Thyroid gland (tissue), 4 donors: ENCODE results near the gene HOXC11. TPM values are rescaled to one million over a fixed set of nuclear protein-coding genes. Genes with fewer than 3 reads are reported as not detected.

ENCODE experiments used
- DNase-seq, 2 donors: peaks; one replicate each; pipeline ENCODE4 v3.0.0-alpha.2; 2019
- H3K27ac ChIP-seq, 3 donors: fragments of 200-600 bp; sonication (generic); 1 replicate in 2 of 3; 2 replicates in 1 of 3; pipeline ENCODE4 v1.5.1; 2016 to 2019; ENCODE audit warnings: mild to moderate bottlenecking in 1 of 3, moderate library complexity in 1 of 3
- H3K27me3 ChIP-seq: fragments of 200-600 bp; sonication (generic); one replicate; pipeline ENCODE4 v1.5.1; 2019
- H3K36me3 ChIP-seq, 2 donors: fragments of 200-600 bp; sonication (generic); one replicate each; pipeline ENCODE4 v1.5.1; 2016 to 2019
- H3K4me1 ChIP-seq, 2 donors: fragments of 200-600 bp; sonication (generic); one replicate each; pipeline ENCODE4 v1.5.1; 2017 to 2019
- H3K4me3 ChIP-seq, 3 donors: fragments of 200-600 bp; sonication (generic); replicated peaks in 1 of 3; 1 replicate in 2 of 3; 2 replicates in 1 of 3; pipeline ENCODE4 v1.5.1; 2016; ENCODE audit warnings: mild to moderate bottlenecking in 1 of 3
- H3K9me3 ChIP-seq: fragments of 200-600 bp; sonication (generic); one replicate; pipeline ENCODE4 v1.5.1; 2017
- CTCF ChIP-seq, 6 experiments: fragments of 200-600 bp in 3 of 6; fragments of 450-650 bp in 3 of 6; sonication (generic) in 3 of 6; IDR thresholded peaks; one replicate each; pipeline ENCODE4 v1.5.1; 2016 to 2019; ENCODE audit warnings: antibody characterized with exemption in 6 of 6, mild to moderate bottlenecking in 2 of 6, inconsistent platforms in 1 of 6, moderate library complexity in 1 of 6
- POLR2A ChIP-seq, 2 donors: fragments of 450-650 bp; IDR thresholded peaks; one replicate each; pipeline ENCODE4 v1.6.1; 2017; ENCODE audit warnings: antibody characterized with exemption in 2 of 2, mild to moderate bottlenecking in 2 of 2, moderate library complexity in 1 of 2
- WGBS, 2 donors: methylation state at CpG; one replicate each; pipeline ENCODE4 v1.1.5; 2017; 5-methylcytosine and 5-hydroxymethylcytosine counted together
- intact Hi-C: fragments of 100-400 bp; cut with DNase I; formaldehyde crosslinking; loops from one replicate; pipeline ENCODE4 v1.15.1; 2023
- total RNA-seq, 4 donors: library from RNA; depleted of rRNA; stranded (reverse); fragments of >200 nt; gene quantifications; one replicate each; pipeline ENCODE4 v1.2.3, GENCODE V29; 2016

Gene HOXC11
- total RNA-seq, 4 donors from 2014 or later: not detected

GRCh38 chr12:53978477-53979356, 5.8 kb downstream of the HOXC11 start:
- Histone ChIP-seq H3K4me3 (no peak overlapping the region), H3K4me1 (peaks cover 9 to 19% of the 10 kb centered on the region in 2 donors), H3K27ac (no peak overlapping the region), H3K27me3 (peaks cover 89% of the 10 kb centered on the region), H3K9me3 (no peaks in the 10 kb centered on the region), H3K36me3 (no peaks in the 10 kb centered on the region)
- intact Hi-C loops: no loop called here
- TF ChIP-seq POLR2A (IDR thresholded peaks at IDR 0.05) (no peak), CTCF (IDR thresholded peaks at IDR 0.05) (no peak)
- 8 to 10% methylated on average over 15 of the region's 15 CpGs for WGBS, 2 donors
- no peak for DNase-seq

- Histone ChIP-seq H3K4me1 (peaks cover 6 to 12% of the 10 kb centered on the region in 2 donors), H3K9me3 (no peaks in the 10 kb centered on the region), H3K4me3 (no peak overlapping the region), H3K36me3 (no peaks in the 10 kb centered on the region), H3K27me3 (peaks cover 86% of the 10 kb centered on the region), H3K27ac (no peak overlapping the region)
- intact Hi-C loops: loop anchor here (10.0 kb wide), 1 partner anchor 215 kb away; no protein-coding TSS in a partner anchor
- TF ChIP-seq CTCF (IDR thresholded peaks at IDR 0.05) (no peak), POLR2A (IDR thresholded peaks at IDR 0.05) (no peak)
- WGBS, 2 donors: 13 to 21% methylated on average over 7 of the region's 7 CpGs
- no peak for DNase-seq
Observed at GRCh38 chr12:53980104-53980801, 7.3 kb downstream of the HOXC11 start.

GRCh38 chr12:53980802-53981496, 8.0 kb downstream of the HOXC11 start:
- TF ChIP-seq POLR2A (IDR thresholded peaks at IDR 0.05) (no peak), CTCF (IDR thresholded peaks at IDR 0.05) (no peak)
- WGBS, 2 donors: 19 to 29% methylated on average over 15 of the region's 15 CpGs
- Histone ChIP-seq H3K4me1 (peaks cover 13 to 15% of the 10 kb centered on the region in 2 donors), H3K36me3 (no peaks in the 10 kb centered on the region), H3K27ac (no peak overlapping the region), H3K27me3 (peaks cover 88% of the 10 kb centered on the region), H3K9me3 (no peaks in the 10 kb centered on the region), H3K4me3 (no peak overlapping the region)
- DNase-seq: no peak
- intact Hi-C loops: loop anchor here (10.0 kb wide), 1 partner anchor 216 kb away; no protein-coding TSS in a partner anchor

GRCh38 chr12:53981634-53982565, 9.0 kb downstream of the HOXC11 start:
- TF ChIP-seq CTCF (IDR thresholded peaks at IDR 0.05) (no peak), POLR2A (IDR thresholded peaks at IDR 0.05) (no peak)
- Histone ChIP-seq H3K4me1 (peaks cover 17 to 18% of the 10 kb centered on the region in 2 donors), H3K27me3 (peaks cover 89% of the 10 kb centered on the region), H3K36me3 (no peaks in the 10 kb centered on the region), H3K9me3 (no peaks in the 10 kb centered on the region), H3K27ac (no peak overlapping the region), H3K4me3 (no peak overlapping the region)
- DNase-seq: no peak
- WGBS, 2 donors: 11 to 17% methylated on average over 29 to 30 of the region's 30 CpGs
- intact Hi-C loops: loop anchor here (10.0 kb wide), 1 partner anchor 217 kb away; no protein-coding TSS in a partner anchor
